HepG2 (cell line): ENCODE data around the gene CENPC. TPM values are rescaled to one million over a fixed set of nuclear protein-coding genes. Genes with fewer than 3 reads are reported as not detected.
A peak's percentile ranks its signal among the peaks of the same experiment; 100 is the strongest.

ENCODE experiments used
- ATF7 ChIP-seq, 2 experiments: fragments of 450-650 bp in 1 of 2; sonication (generic) in 1 of 2; formaldehyde crosslinking in 1 of 2; IDR thresholded peaks; 2 replicates each; pipeline versions ENCODE4 v1.4.0 to v1.6.1; 2016 to 2020; ENCODE audit warnings: antibody characterized with exemption in 1 of 2, mild to moderate bottlenecking in 1 of 2, missing genetic modification reagents in 1 of 2
- CBFB ChIP-seq: sonication (generic); formaldehyde crosslinking; IDR thresholded peaks from 2 replicates; pipeline ENCODE4 v1.4.0; 2020; ENCODE audit warnings: missing genetic modification reagents
- CENPT ChIP-seq: sonication (generic); formaldehyde crosslinking; IDR thresholded peaks from 2 replicates; pipeline ENCODE4 v1.8.0; 2022; ENCODE audit warnings: low read depth, mild to moderate bottlenecking, moderate library complexity, missing genetic modification reagents
- CSRNP1 ChIP-seq: sonication (generic); formaldehyde crosslinking; IDR thresholded peaks from 2 replicates; pipeline ENCODE4 v1.8.1; 2023; ENCODE audit warnings: mild to moderate bottlenecking, missing genetic modification reagents
- GPN1 ChIP-seq: sonication (generic); formaldehyde crosslinking; IDR thresholded peaks from 2 replicates; pipeline ENCODE4 v1.5.1; 2020; ENCODE audit warnings: missing genetic modification reagents, borderline replicate concordance
- HDAC2 ChIP-seq: sonication (generic); formaldehyde crosslinking; IDR thresholded peaks from 2 replicates; pipeline ENCODE4 v1.4.0; 2020; ENCODE audit warnings: missing genetic modification reagents
- KLF11 ChIP-seq: IDR thresholded peaks from 2 replicates; pipeline ENCODE4 v1.6.1; 2016; ENCODE audit warnings: missing compliant biosample characterization
- MEIS2 ChIP-seq: sonication (generic); formaldehyde crosslinking; IDR thresholded peaks from 2 replicates; pipeline ENCODE4 v1.9.0; 2021; ENCODE audit warnings: mild to moderate bottlenecking, missing genetic modification reagents
- POGZ ChIP-seq: sonication (generic); formaldehyde crosslinking; IDR thresholded peaks from 2 replicates; pipeline ENCODE4 v1.4.0; 2020; ENCODE audit warnings: mild to moderate bottlenecking, missing genetic modification reagents
- RBFOX2 ChIP-seq: fragments of 200-400 bp; formaldehyde crosslinking; IDR thresholded peaks from 2 replicates; pipeline ENCODE4 v1.6.1; 2017; ENCODE audit warnings: low read depth, mild to moderate bottlenecking, low read length
- RXRA ChIP-seq: sonication (generic); formaldehyde crosslinking; IDR thresholded peaks from 2 replicates; pipeline ENCODE4 v1.5.1; 2020; ENCODE audit warnings: missing genetic modification reagents
- SAP130 ChIP-seq: IDR thresholded peaks from 2 replicates; pipeline ENCODE4 v1.6.1; 2016; ENCODE audit warnings: low read depth
- SP1 ChIP-seq, 2 experiments: fragments of 450-650 bp in 1 of 2; sonication (generic) in 1 of 2; formaldehyde crosslinking in 1 of 2; IDR thresholded peaks; 2 replicates each; pipeline versions ENCODE4 v1.4.0 to v1.6.1; 2016 to 2020; ENCODE audit warnings: missing genetic modification reagents in 1 of 2
- ZFYVE20 ChIP-seq: sonication (generic); formaldehyde crosslinking; IDR thresholded peaks from 2 replicates; pipeline ENCODE4 v1.8.0; 2023; ENCODE audit warnings: low read depth, mild to moderate bottlenecking, moderate library complexity, missing genetic modification reagents, borderline replicate concordance
- ZNF672 ChIP-seq: sonication (generic); formaldehyde crosslinking; IDR thresholded peaks from 2 replicates; pipeline ENCODE4 v1.8.1; 2022; ENCODE audit warnings: missing genetic modification reagents
- polyA plus RNA-seq, 8 experiments: library from polyadenylated mRNA; depleted of rRNA in 3 of 8; stranded (reverse) in 7 of 8; unstranded in 1 of 8; fragments of >200 nt; fragmentation: Illumina TruSeq in 4 of 8; extraction: Trizol in 4 of 8; gene quantifications; 2 replicates each; pipeline versions ENCODE4 v1.2.1 to v1.2.3, GENCODE V29; 2011 to 2016; ENCODE audit warnings: low read depth in 4 of 8, missing spikeins in 1 of 8, mixed read lengths in 1 of 8; ENCODE audit not compliant: insufficient read depth in 1 of 8
- total RNA-seq, 5 experiments: library from RNA; depleted of rRNA; stranded (reverse); fragments of >200 nt; fragmentation: Illumina TruSeq; extraction: Trizol; gene quantifications; 2 replicates each; pipeline ENCODE4 v1.2.3, GENCODE V29; 2016; ENCODE audit warnings: low read depth in 1 of 5
- TF ChIP-seq, protein P1 (sequence below), 2 experiments: sonication (generic) in 1 of 2; formaldehyde crosslinking in 1 of 2; IDR thresholded peaks; 2 replicates each; pipeline versions ENCODE4 v1.6.1 to v1.9.0; 2014 to 2022; ENCODE audit warnings: antibody characterized with exemption in 1 of 2, borderline replicate concordance in 1 of 2, inconsistent platforms in 1 of 2, low read depth in 1 of 2, missing genetic modification reagents in 1 of 2

Gene CENPC
- total and polyA plus RNA-seq, 2 of the 13 experiments (the other 11 are each of a cell fraction or from before 2014, with no cell fraction given): 4.7 to 16.4 TPM

- TF ChIP-seq, protein P1, sequence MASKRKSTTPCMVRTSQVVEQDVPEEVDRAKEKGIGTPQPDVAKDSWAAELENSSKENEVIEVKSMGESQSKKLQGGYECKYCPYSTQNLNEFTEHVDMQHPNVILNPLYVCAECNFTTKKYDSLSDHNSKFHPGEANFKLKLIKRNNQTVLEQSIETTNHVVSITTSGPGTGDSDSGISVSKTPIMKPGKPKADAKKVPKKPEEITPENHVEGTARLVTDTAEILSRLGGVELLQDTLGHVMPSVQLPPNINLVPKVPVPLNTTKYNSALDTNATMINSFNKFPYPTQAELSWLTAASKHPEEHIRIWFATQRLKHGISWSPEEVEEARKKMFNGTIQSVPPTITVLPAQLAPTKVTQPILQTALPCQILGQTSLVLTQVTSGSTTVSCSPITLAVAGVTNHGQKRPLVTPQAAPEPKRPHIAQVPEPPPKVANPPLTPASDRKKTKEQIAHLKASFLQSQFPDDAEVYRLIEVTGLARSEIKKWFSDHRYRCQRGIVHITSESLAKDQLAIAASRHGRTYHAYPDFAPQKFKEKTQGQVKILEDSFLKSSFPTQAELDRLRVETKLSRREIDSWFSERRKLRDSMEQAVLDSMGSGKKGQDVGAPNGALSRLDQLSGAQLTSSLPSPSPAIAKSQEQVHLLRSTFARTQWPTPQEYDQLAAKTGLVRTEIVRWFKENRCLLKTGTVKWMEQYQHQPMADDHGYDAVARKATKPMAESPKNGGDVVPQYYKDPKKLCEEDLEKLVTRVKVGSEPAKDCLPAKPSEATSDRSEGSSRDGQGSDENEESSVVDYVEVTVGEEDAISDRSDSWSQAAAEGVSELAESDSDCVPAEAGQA (IDR thresholded peaks at IDR 0.05; ENCODE audit: low read depth): no peak
- TF ChIP-seq, protein P1 (CRISPR knock-in tag; IDR thresholded peaks at IDR 0.05; ENCODE audit: borderline replicate concordance): peak; percentile 81; the same call in 1 of the 2 replicates
- peak; percentile 87 for TF ChIP-seq RBFOX2
- TF ChIP-seq SP1 (IDR thresholded peaks at IDR 0.05): no peak
- peak; percentile 71; the same call in 1 of the 2 replicates for TF ChIP-seq SP1 (CRISPR knock-in tag; IDR thresholded peaks at IDR 0.05)
- no peak for TF ChIP-seq ATF7 (IDR thresholded peaks at IDR 0.05)
- TF ChIP-seq ATF7 (CRISPR knock-in tag; IDR thresholded peaks at IDR 0.05): no peak
- TF ChIP-seq HDAC2: peak; percentile 73; the same call in 1 of the 2 replicates
- peak; percentile 52; the same call in 1 of the 2 replicates for TF ChIP-seq RXRA
- TF ChIP-seq CBFB: no peak
- no peak for TF ChIP-seq ZNF672
- no peak for TF ChIP-seq CENPT (CRISPR knock-in tag)
- TF ChIP-seq KLF11 (CRISPR knock-in tag): peak; percentile 76; the same call in 1 of the 2 replicates
- no peak for TF ChIP-seq GPN1 (CRISPR knock-in tag)
- no peak for TF ChIP-seq ZFYVE20 (CRISPR knock-in tag)
- TF ChIP-seq SAP130 (CRISPR knock-in tag): peak; percentile 94
- TF ChIP-seq CSRNP1 (CRISPR knock-in tag): peak; percentile 41; the same call in 1 of the 2 replicates
- TF ChIP-seq MEIS2 (CRISPR knock-in tag): peak; percentile 52; the same call in 1 of the 2 replicates
- TF ChIP-seq POGZ (CRISPR knock-in tag): peak; percentile 96
Measured at GRCh38 chr4:67545199-67546003, at the start of gene CENPC (continued).
